GM18498 (cell line): ENCODE results near the gene ALDH1A2.
"Not testable (repeated sequence)": the region's sequence is repeated elsewhere in the genome, so short reads cannot be mapped to it uniquely, and the experiment has no call there.

Source experiments
- ATAC-seq: cut with Tn5 transposase; IDR thresholded peaks from one replicate; pipeline ENCODE4 v1.9.1; 2021; ENCODE audit warnings: mild to moderate bottlenecking, moderate library complexity; ENCODE audit not compliant: unreplicated experiment

Gene ALDH1A2

GRCh38 chr15:58043192-58043903 is 22.2 kb downstream of the ALDH1A2 start:
- ATAC-seq = no peak

- no peak for ATAC-seq
These were observed 23.5 kb downstream of the ALDH1A2 start for GRCh38 chr15:58042006-58042405.

GRCh38 chr15:58040150-58040549 is 25.4 kb downstream of the ALDH1A2 start:
- ATAC-seq = no peak

GRCh38 chr15:58039079-58040035 is 26.2 kb downstream of the ALDH1A2 start:
- ATAC-seq = no peak

GRCh38 chr15:58038426-58039078 is 27.0 kb downstream of the ALDH1A2 start:
- no peak for ATAC-seq

GRCh38 chr15:58037723-58038301 is 27.7 kb downstream of the ALDH1A2 start:
- ATAC-seq = no peak

- no peak for ATAC-seq
These were observed 28.9 kb downstream of the ALDH1A2 start for GRCh38 chr15:58036579-58036978.

- ATAC-seq = not testable (repeated sequence)
These were observed 37.1 kb downstream of the ALDH1A2 start for GRCh38 chr15:58028392-58028791.

GRCh38 chr15:58026552-58026951 is 39.0 kb downstream of the ALDH1A2 start:
- ATAC-seq = no peak

- no peak for ATAC-seq
These were observed 39.5 kb downstream of the ALDH1A2 start for GRCh38 chr15:58026051-58026450.

GRCh38 chr15:58021332-58022230 is 43.9 kb downstream of the ALDH1A2 start:
- no peak for ATAC-seq

- ATAC-seq = no peak
These were observed 45.8 kb downstream of the ALDH1A2 start for GRCh38 chr15:58019503-58020376.

GRCh38 chr15:58017869-58018268 is 47.6 kb downstream of the ALDH1A2 start:
- ATAC-seq = no peak

GRCh38 chr15:58016581-58017175 is 48.8 kb downstream of the ALDH1A2 start:
- no peak for ATAC-seq

- ATAC-seq = no peak
These were observed 49.9 kb downstream of the ALDH1A2 start for GRCh38 chr15:58015565-58015964.

- ATAC-seq = no peak
These were observed 51.0 kb downstream of the ALDH1A2 start for GRCh38 chr15:58014470-58014869.

- ATAC-seq = no peak
These were observed 51.5 kb downstream of the ALDH1A2 start for GRCh38 chr15:58014040-58014439.

GRCh38 chr15:58010983-58011382 is 54.5 kb downstream of the ALDH1A2 start:
- ATAC-seq = no peak

GRCh38 chr15:58003810-58004209 is 61.7 kb downstream of the ALDH1A2 start:
- no peak for ATAC-seq
